Endothelial cell (in vitro differentiated cells): ENCODE measurements around the gene CYP4V2. TPM values are rescaled to one million over a fixed set of nuclear protein-coding genes. Genes with fewer than 3 reads are reported as not detected.

Experiments used
- DNase-seq: peaks from one replicate; pipeline ENCODE4 v3.0.0; 2021; ENCODE audit warnings: low spot score
- H3K27ac Mint-ChIP-seq: one replicate; pipeline ENCODE4 v1.8.0; 2021; ENCODE audit warnings: mixed read lengths, inconsistent platforms; ENCODE audit not compliant: unreplicated experiment
- H3K27me3 Mint-ChIP-seq: one replicate; pipeline ENCODE4 v1.8.0; 2021; ENCODE audit warnings: mild to moderate bottlenecking, moderate library complexity, mixed read lengths, inconsistent platforms; ENCODE audit not compliant: unreplicated experiment
- H3K36me3 Mint-ChIP-seq: one replicate; pipeline ENCODE4 v1.8.0; 2021; ENCODE audit warnings: mild to moderate bottlenecking, low read depth, mixed read lengths, inconsistent platforms; ENCODE audit not compliant: unreplicated experiment
- H3K4me1 Mint-ChIP-seq: one replicate; pipeline ENCODE4 v1.8.0; 2021; ENCODE audit warnings: mild to moderate bottlenecking, mixed read lengths, inconsistent platforms; ENCODE audit not compliant: unreplicated experiment
- H3K4me3 Mint-ChIP-seq: one replicate; pipeline ENCODE4 v1.8.0; 2021; ENCODE audit warnings: mild to moderate bottlenecking, mixed read lengths, inconsistent platforms; ENCODE audit not compliant: unreplicated experiment
- H3K9me3 Mint-ChIP-seq: one replicate; pipeline ENCODE4 v1.8.0; 2021; ENCODE audit warnings: mixed read lengths, inconsistent platforms; ENCODE audit not compliant: unreplicated experiment
- CTCF ChIP-seq: fragments of 200-600 bp; sonication (generic); IDR thresholded peaks from one replicate; pipeline ENCODE4 v1.5.0; 2021; ENCODE audit warnings: antibody characterized with exemption; ENCODE audit not compliant: unreplicated experiment
- total RNA-seq: library from RNA; stranded (reverse); fragmentation: NEBNext Ultra II Directional; extraction: Animal tissue kit (Norgen Biotek cat#: 25700); gene quantifications from one replicate; pipeline ENCODE4 v1.2.1, GENCODE V29; 2021; ENCODE audit not compliant: unreplicated experiment

The CYP4V2 gene
- total RNA-seq, 1 donor from 2014 or later = 4.5 TPM

- no peak for DNase-seq
- Mint-ChIP-seq H3K9me3 (no peaks in the 10 kb centered on the region), H3K27me3 (no peaks in the 10 kb centered on the region)
Measured at GRCh38 chr4:186168750-186169149, 22.6 kb upstream of the CYP4V2 start.

GRCh38 chr4:186169333-186169944 is 21.9 kb upstream of the CYP4V2 start:
- no peaks in the 10 kb centered on the region for H3K27me3 Mint-ChIP-seq
- H3K4me1 Mint-ChIP-seq = no peaks in the 10 kb centered on the region
- H3K36me3 Mint-ChIP-seq = no peaks in the 10 kb centered on the region
- H3K4me3 Mint-ChIP-seq = no peak overlapping the region
- TF ChIP-seq CTCF = no peak
- H3K27ac Mint-ChIP-seq = no peak overlapping the region
- no peaks in the 10 kb centered on the region for H3K9me3 Mint-ChIP-seq
- no peak for DNase-seq

More at GRCh38 chr4:186168750-186169149, 22.6 kb upstream of the CYP4V2 start:
- no peaks in the 10 kb centered on the region for H3K36me3 Mint-ChIP-seq
- no peak overlapping the region for H3K4me3 Mint-ChIP-seq
- TF ChIP-seq CTCF = no peak
- H3K27ac Mint-ChIP-seq = no peak overlapping the region
- H3K4me1 Mint-ChIP-seq = no peaks in the 10 kb centered on the region

- no peak for DNase-seq
- H3K27me3 Mint-ChIP-seq = no peaks in the 10 kb centered on the region
- TF ChIP-seq CTCF = no peak
- no peaks in the 10 kb centered on the region for H3K36me3 Mint-ChIP-seq
- H3K4me1 Mint-ChIP-seq = no peaks in the 10 kb centered on the region
- no peaks in the 10 kb centered on the region for H3K9me3 Mint-ChIP-seq
- no peak overlapping the region for H3K27ac Mint-ChIP-seq
- H3K4me3 Mint-ChIP-seq = no peak overlapping the region
Measured at GRCh38 chr4:186169945-186170802, 21.2 kb upstream of the CYP4V2 start.

- no peak for TF ChIP-seq CTCF
- Mint-ChIP-seq H3K27ac (no peak overlapping the region), H3K27me3 (no peaks in the 10 kb centered on the region), H3K36me3 (no peaks in the 10 kb centered on the region), H3K4me3 (no peak overlapping the region), H3K9me3 (no peaks in the 10 kb centered on the region), H3K4me1 (no peaks in the 10 kb centered on the region)
- no peak for DNase-seq
Measured at GRCh38 chr4:186170966-186171365, 20.4 kb upstream of the CYP4V2 start.

GRCh38 chr4:186172546-186172945 is 18.8 kb upstream of the CYP4V2 start:
- H3K4me1 Mint-ChIP-seq = no peaks in the 10 kb centered on the region
- H3K27ac Mint-ChIP-seq = no peak overlapping the region
- TF ChIP-seq CTCF = no peak
- DNase-seq = no peak
- H3K4me3 Mint-ChIP-seq = no peak overlapping the region
- H3K9me3 Mint-ChIP-seq = no peaks in the 10 kb centered on the region
- no peaks in the 10 kb centered on the region for H3K36me3 Mint-ChIP-seq
- H3K27me3 Mint-ChIP-seq = no peaks in the 10 kb centered on the region
